Inferior parietal cortex (tissue), 1 donor: ENCODE data around the gene UBAP2.

Source experiments
- DNase-seq: peaks from one replicate; pipeline ENCODE4 v3.0.0-alpha.2; 2016; ENCODE audit errors: extremely low spot score

Gene UBAP2

GRCh38 chr9:34048727-34049629 lies at the start of gene UBAP2:
Gene UBAP2 (minus strand): TSS chr9:34048887. CDS start chr9:34017148, 31,739 bp downstream.
- peak; percentile 98 for DNase-seq

GRCh38 chr9:34098307-34098706 lies 49.6 kb upstream of the UBAP2 start:
- DNase-seq = no peak

DNA sequence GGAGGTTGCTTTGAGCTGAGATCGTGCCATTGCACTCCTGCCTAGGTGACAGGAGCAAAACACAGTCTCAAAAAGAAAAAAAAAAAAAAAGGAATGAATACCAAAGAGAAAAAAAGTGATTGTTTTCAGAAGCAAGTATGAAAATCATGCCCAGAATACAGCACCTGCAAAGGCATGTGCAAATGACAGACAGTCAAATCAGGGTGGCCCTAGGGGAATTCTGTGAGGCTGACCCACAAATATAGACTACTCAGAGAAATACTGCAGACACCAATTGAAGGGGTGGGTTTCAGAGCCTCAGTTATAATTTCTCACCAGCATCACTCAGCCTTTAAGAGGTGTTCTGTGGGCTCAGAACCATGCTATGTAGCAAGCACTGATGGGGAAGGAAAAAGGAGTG lies 49.2 kb upstream of the UBAP2 start:
- no peak for DNase-seq

DNA sequence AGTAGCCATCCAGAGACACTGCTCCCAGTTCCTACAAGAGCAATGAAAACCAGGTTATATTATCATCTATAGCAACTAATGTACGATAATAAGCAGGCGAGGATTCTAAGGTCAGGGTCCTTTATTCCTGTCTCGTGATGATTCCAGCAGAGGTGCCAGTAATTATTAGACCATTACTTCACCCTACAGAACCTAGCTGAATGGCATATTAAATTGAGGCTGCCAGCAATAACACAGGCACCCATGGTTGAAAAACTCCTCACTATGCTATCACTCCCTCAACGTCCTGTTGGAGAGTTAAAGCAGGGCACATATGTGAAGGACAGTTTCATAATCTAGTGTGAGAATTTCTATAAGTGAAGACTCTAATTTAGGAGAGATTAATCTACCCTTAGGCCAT lies 48.1 kb upstream of the UBAP2 start:
- DNase-seq = no peak

GRCh38 chr9:34093578-34093977 lies 44.9 kb upstream of the UBAP2 start:
- DNase-seq = no peak

GRCh38 chr9:34089311-34089710 lies 40.6 kb upstream of the UBAP2 start:
- no peak for DNase-seq

DNA sequence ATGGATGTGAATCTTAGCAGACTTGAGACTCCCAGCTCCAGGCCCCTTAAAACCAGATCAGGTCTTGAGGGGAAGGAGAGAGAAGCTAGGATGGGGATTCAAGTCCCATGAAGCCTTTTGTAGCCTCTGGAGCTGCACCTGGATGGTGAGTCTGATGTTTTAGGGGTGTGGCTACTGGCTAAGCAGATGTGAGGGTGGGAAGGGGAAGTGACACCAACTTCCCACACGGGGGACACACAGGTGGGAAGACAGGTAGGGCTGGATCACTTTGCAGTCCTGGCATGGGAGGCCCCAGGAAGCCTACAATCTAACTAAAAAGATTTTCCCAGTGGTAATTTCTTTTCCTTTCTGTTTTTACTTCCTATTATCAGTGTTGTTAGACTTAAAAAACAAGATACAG lies 38.7 kb upstream of the UBAP2 start:
- DNase-seq = no peak

DNA sequence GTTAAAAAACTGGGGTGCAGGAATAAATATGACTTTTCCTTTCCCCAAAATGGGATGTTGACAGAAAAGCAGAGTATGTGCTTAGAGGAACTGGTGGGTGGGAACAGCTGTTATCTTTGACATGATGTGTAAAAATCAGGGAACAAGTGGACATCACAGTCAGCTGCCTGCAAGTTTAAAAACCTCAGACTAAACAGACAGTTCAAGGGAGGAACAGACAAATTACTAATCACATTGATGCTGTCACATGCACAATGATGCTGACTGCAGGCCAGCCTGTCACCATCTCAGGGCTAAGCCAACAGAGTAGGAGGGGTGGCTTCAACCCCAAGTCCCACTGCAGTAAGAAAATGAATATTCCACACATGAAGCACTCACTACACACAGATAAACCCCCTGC lies 38.2 kb upstream of the UBAP2 start:
- DNase-seq = no peak

- DNase-seq = no peak
Observed at GRCh38 chr9:34085581-34086500, 37.2 kb upstream of the UBAP2 start.

DNA sequence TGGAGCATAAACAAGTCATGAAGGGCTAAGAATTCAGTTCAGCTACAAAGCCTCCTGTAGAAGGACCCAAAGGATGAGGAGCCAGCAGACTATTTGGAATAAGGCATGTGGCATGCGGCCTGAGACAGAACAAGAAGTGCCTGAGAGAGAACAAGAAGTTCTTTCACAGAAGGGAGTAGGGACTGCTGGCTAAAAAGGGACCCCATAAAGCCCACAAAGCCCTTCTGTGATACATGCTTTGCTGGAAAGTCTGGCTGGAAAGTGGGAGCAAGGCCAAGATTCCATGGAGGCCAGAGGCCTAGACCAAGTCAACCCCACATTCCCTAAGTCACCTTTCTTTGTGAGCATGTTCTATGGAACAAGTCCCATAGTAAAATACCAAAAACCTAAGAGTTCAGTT lies 35.9 kb upstream of the UBAP2 start:
- DNase-seq = peak; percentile 50

- no peak for DNase-seq
Observed at GRCh38 chr9:34079181-34079580, 30.5 kb upstream of the UBAP2 start.

DNA sequence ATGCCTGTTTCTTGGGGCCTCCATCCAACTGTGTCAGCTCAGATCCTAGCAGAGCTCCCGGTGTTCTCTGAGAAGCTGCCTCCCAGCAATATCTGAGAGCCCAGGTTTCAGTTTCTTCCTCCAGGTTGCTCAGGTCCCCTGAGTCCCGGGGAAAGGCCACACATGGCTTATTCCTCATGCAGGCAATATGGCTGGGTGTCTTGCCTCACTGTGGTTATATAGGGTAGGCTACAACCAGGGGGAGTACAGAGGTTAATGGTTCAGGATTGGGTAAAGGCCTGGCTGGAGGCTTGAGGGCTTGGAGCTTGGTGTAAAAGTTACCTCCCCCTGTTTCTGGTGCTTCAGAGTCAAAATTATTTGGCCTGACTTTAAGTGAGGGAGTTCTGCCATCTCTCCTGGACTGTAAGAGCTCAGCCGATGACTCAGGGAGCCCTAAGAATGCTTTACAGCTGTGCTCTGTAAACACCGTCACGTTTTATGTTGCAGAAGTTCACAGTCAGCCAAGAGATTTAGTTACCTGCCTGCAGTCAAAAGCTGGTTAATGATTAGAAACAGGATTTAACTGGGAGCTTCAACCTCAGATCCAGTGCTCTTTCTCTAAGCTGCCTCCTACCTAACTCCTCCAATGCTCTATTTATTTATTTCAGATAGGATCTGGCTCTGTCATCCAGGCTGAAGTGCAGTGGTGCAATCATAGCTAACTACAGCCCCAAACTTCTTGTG lies 24.3 kb upstream of the UBAP2 start:
- DNase-seq = no peak

DNA sequence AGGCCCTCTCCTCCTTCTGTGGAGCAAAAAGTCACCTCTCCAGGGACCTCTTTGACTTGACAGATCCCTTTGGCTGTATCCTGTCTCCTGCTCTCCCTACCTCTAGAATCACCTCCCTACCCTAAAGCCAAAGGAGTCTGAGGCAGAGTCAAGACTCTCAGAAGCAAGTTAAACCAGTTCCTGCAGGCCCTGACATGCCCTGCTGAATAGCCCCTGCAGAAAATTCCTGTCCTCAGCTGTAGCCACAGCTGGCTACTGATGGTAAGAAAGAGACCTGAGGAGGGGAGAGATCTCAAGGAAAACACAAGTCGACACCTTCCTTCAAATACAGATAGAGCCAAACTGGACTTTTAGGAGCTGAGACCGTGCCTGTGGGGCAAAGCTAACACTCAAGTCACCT lies 23.7 kb upstream of the UBAP2 start:
- DNase-seq = no peak

GRCh38 chr9:34070606-34071324 lies 22.1 kb upstream of the UBAP2 start:
- no peak for DNase-seq

GRCh38 chr9:34069831-34070230 lies 21.1 kb upstream of the UBAP2 start:
- DNase-seq = no peak

GRCh38 chr9:34065541-34065940 lies 16.9 kb upstream of the UBAP2 start:
- no peak for DNase-seq

GRCh38 chr9:34059954-34060353 lies 11.3 kb upstream of the UBAP2 start:
- no peak for DNase-seq

DNA sequence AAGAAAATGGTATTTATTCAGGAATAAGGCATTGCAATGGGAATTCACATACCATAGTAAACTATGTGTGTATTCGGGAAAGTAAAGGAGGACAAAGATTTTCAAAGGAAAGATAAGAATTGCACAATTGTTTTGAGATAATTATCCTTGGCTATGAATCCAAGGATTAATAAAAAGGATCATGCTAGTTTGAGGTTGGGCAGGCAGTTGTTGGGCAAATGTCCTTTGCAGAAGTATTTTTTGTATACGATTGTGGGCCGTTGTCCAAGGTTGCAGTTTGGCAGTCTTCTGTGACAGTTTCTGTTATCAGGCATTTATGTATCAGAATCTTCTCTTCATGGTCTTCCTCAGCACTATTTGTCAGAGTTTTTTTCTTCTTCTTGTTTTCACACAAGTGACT lies 10.6 kb upstream of the UBAP2 start:
- DNase-seq = no peak

- no peak for DNase-seq
Observed at GRCh38 chr9:34049630-34050384, 1.1 kb upstream of the UBAP2 start.

- no peak for DNase-seq
Observed at GRCh38 chr9:34047864-34048726, 592 bp downstream of the UBAP2 start.
